Measurements from ENCODE around the gene MED16.

Gene MED16

GRCh38 chr19:848386-848921 is 44.5 kb downstream of the MED16 start:
- ATAC-seq (ENCODE audit: insufficient read depth, low read depth) (no peak), DNase-seq (no peak)
- no peaks in the 10 kb centered on the region for H3K79me2 ChIP-seq (ENCODE audit: insufficient read depth, low read length)
- H3K36me3 ChIP-seq (ENCODE audit: insufficient read depth, low read length) = no peaks in the 10 kb centered on the region
- no peaks in the 10 kb centered on the region for H3K4me1 ChIP-seq (ENCODE audit: insufficient read depth, low read length)
- no peak overlapping the region for H3K9ac ChIP-seq (ENCODE audit: low read depth, low read length)
- H3K4me2 ChIP-seq (ENCODE audit: insufficient read depth, low read length) = no peak overlapping the region
- H4K20me1 ChIP-seq (ENCODE audit: insufficient read depth, low read length) = no peaks in the 10 kb centered on the region
- H3K9me3 ChIP-seq (ENCODE audit: insufficient read depth, low read length, severe bottlenecking) = no peaks in the 10 kb centered on the region
- H3K27ac ChIP-seq (ENCODE audit: low read length) = no peak overlapping the region
- no peak overlapping the region for H2AFZ ChIP-seq (ENCODE audit: low read depth, low read length)
- no peak overlapping the region for H3K4me3 ChIP-seq (ENCODE audit: low read depth in 1 of 2, low read length in 2 of 2)
- no peaks in the 10 kb centered on the region for H3K27me3 ChIP-seq (ENCODE audit: insufficient read depth, low read length, poor library complexity)
- TF ChIP-seq EZH2 (IDR thresholded peaks at IDR 0.05; ENCODE audit: borderline replicate concordance, low read depth, low read length, severe bottlenecking) (no peak), CTCF (IDR thresholded peaks at IDR 0.05; ENCODE audit: borderline replicate concordance, extremely low read depth, low read length, poor library complexity, severe bottlenecking) (no peak)

GRCh38 chr19:845707-846521 is 47.1 kb downstream of the MED16 start:
- no peaks in the 10 kb centered on the region for H4K20me1 ChIP-seq (ENCODE audit: insufficient read depth, low read length)
- no peak overlapping the region for H3K9ac ChIP-seq (ENCODE audit: low read depth, low read length)
- H2AFZ ChIP-seq (ENCODE audit: low read depth, low read length) = no peak overlapping the region
- no peak overlapping the region for H3K4me3 ChIP-seq (ENCODE audit: low read depth in 1 of 2, low read length in 2 of 2)
- H3K4me2 ChIP-seq (ENCODE audit: insufficient read depth, low read length) = no peak overlapping the region
- H3K36me3 ChIP-seq (ENCODE audit: insufficient read depth, low read length) = no peaks in the 10 kb centered on the region
- no peaks in the 10 kb centered on the region for H3K27me3 ChIP-seq (ENCODE audit: insufficient read depth, low read length, poor library complexity)
- H3K27ac ChIP-seq (ENCODE audit: low read length) = no peak overlapping the region
- no peak for DNase-seq
- H3K9me3 ChIP-seq (ENCODE audit: insufficient read depth, low read length, severe bottlenecking) = no peaks in the 10 kb centered on the region
- H3K79me2 ChIP-seq (ENCODE audit: insufficient read depth, low read length) = no peaks in the 10 kb centered on the region
- no peak for TF ChIP-seq EZH2 (IDR thresholded peaks at IDR 0.05; ENCODE audit: borderline replicate concordance, low read depth, low read length, severe bottlenecking)
- TF ChIP-seq CTCF (IDR thresholded peaks at IDR 0.05; ENCODE audit: borderline replicate concordance, extremely low read depth, low read length, poor library complexity, severe bottlenecking) = no peak
- no peak for ATAC-seq (ENCODE audit: insufficient read depth, low read depth)
- H3K4me1 ChIP-seq (ENCODE audit: insufficient read depth, low read length) = no peaks in the 10 kb centered on the region

DNA sequence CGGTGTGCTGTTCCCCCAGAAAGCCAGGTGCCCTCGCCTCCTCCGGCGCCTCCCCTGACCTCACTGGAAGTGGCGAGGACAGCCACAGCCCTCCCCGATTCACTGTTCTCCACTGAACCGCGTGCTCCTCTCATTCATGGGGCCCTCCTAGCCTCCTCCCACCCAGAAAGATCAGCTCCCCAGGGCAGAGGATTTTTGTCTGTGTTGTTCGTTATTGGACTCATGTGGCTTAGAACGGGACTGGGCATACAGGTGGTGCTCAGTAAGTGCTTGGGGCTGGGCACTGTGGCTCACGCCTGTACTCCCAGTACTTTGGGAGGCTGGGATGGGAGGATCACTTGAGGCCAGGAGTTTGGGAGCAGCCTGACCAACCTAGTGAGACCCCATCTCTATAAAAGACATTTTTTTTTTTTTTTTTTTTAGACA is 48.4 kb downstream of the MED16 start:
- H3K4me3 ChIP-seq (ENCODE audit: low read depth in 1 of 2, low read length in 2 of 2) = no peak overlapping the region
- no peak overlapping the region for H3K27ac ChIP-seq (ENCODE audit: low read length)
- no peak for TF ChIP-seq EZH2 (IDR thresholded peaks at IDR 0.05; ENCODE audit: borderline replicate concordance, low read depth, low read length, severe bottlenecking)
- no peak for TF ChIP-seq CTCF (IDR thresholded peaks at IDR 0.05; ENCODE audit: borderline replicate concordance, extremely low read depth, low read length, poor library complexity, severe bottlenecking)
- no peak overlapping the region for H3K9ac ChIP-seq (ENCODE audit: low read depth, low read length)
- DNase-seq (no peak), ATAC-seq (ENCODE audit: insufficient read depth, low read depth) (no peak)
- no peaks in the 10 kb centered on the region for H3K79me2 ChIP-seq (ENCODE audit: insufficient read depth, low read length)
- H3K4me2 ChIP-seq (ENCODE audit: insufficient read depth, low read length) = no peak overlapping the region
- H3K36me3 ChIP-seq (ENCODE audit: insufficient read depth, low read length) = no peaks in the 10 kb centered on the region
- H3K9me3 ChIP-seq (ENCODE audit: insufficient read depth, low read length, severe bottlenecking) = no peaks in the 10 kb centered on the region
- H4K20me1 ChIP-seq (ENCODE audit: insufficient read depth, low read length) = no peaks in the 10 kb centered on the region
- no peak overlapping the region for H2AFZ ChIP-seq (ENCODE audit: low read depth, low read length)
- H3K4me1 ChIP-seq (ENCODE audit: insufficient read depth, low read length) = no peaks in the 10 kb centered on the region
- no peaks in the 10 kb centered on the region for H3K27me3 ChIP-seq (ENCODE audit: insufficient read depth, low read length, poor library complexity)
